ENCODE data around the gene DCAF8L2.
"Not testable (repeated sequence)": the region's sequence is repeated elsewhere in the genome, so short reads cannot be mapped to it uniquely, and the experiment has no call there.

Gene DCAF8L2

DNA sequence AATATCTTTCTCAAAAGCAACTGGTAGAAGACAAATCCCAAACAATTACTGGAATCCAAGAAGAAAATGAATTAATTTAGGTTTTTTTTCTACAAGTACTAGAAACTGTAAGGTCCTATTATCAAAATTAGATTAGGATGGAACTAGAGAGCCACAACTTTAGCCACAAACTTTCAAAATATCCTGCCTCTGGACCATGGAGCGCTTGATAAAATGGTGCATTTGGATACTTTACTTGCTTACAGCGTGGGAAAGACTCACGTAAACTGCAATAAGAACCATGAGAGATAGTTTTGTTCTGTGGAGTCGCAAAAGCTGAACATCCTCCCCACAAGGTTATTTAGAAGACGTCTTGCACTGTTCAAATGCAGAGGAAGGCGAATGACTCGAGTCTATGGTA is at the start of gene DCAF8L2:
TSS of gene DCAF8L2 (plus strand) at position 301 of the 400 bp plus-strand sequence. CDS start 156,552 bp downstream, outside the sequence.
- no peak for DNase-seq

DNA sequence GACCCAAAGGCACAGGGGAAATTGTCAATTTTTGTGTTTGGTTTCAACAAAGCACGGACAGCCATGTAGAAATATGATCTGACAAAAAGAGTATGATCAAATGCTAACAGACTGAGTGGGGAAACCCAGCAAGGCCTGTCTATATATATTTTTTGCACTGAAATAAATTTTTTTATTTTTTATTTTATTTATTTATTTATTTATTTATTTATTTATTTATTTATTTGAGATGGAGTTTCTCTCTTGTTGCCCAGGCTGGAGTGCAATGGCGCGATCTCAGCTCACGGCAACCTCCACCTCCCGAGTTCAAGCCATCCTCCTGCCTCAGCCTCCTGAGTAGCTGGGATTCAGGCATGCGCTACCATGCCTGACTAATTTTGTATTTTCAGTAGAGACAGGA is 49.0 kb upstream of the DCAF8L2 start:
- not testable (repeated sequence) for DNase-seq

DNA sequence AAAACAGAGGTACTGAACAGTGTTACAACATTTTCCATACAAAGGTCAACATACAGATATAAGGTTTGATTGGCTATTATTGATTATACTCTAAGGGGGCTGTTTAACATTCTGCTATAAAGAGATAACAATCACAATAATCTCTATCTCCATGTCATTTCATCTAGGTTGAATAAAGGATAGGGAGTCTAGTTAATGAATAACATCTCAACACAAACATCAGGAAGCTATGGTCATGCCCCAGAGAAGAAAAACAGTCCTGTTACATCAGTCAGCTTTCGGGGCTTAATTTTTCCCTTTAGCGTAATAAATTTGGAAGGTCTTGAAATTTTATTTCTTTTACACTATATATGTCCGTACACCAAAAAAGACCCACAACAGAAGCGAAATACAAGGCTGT is 41.5 kb upstream of the DCAF8L2 start:
- DNase-seq, result no peak

DNA sequence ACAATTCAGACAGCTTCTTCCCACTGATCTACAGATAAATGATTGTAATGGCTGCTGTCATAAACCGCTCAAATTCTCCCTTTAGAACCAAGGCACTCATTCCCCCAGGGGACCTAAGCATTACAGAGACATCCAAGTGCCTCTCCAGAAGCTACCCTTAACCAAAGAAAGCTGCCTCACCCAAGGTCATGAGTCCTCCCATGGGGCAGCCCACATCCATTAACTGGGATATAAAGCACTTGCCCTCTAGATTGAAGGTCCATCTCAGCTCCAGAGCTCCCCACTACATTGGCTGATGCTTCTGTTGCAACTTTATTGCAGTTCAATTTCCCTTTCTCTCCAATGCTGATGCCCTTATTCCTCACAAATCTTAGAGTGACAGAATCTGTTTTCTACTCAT is 40.5 kb upstream of the DCAF8L2 start:
- no peak for DNase-seq

DNA sequence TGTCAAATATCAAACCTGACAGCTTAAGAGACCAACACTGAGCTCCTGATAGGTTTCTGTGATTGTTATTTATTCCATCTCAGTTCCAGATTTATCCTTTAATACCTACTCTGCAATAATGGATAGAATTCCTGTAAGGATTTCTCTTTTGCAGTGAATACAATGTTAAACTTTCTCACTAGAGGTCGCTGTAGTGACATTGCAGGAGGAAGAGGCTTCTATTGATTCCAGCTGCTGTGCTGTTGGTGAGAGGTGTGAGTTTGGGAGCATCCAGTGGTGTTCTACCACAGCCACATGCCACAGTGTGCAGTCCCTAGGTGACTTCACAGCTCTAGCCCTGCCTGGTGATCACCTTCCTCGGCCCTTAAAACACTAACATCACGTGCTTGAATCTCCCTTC is 34.6 kb upstream of the DCAF8L2 start:
- no peak for DNase-seq

DNA sequence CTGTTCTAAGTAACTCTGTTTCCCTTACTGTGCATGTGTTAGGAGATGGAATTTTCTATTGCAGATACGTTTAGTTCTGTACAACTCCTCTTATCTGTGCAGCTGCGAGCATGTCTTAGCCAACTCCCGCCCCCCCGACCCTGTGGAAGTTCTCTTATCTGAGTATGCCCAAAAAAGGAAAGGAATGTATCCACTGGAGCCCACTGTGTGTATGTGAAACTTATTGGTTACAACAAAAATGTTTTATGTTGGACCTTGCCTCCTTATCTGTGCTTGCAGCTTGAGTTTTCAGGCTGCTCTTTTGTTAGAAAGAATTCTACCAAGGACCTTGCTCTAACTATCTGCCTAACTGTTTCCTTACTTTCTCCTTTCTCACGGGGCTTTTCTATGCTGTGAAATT is 24.2 kb upstream of the DCAF8L2 start:
- no peak for DNase-seq

DNA sequence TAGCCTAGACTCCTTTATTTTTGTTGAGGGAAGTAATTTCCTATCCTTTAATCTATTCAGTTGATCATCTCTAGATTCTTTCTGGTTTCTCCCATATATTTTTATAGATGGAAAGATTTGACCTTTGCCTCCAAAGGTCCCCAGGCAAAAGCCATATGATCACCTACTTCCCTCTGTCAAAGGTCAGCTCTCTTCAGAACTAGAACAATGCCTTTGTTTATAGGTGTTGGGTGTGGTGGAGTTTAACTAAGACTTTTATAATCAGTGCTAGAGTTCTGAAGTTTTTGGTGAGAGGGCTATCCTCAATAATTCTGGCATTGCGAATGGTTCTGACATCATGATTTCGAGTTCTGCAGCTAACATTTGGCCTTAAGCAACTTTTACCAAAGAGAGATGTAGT is 19.0 kb upstream of the DCAF8L2 start:
- DNase-seq, result no peak

DNA sequence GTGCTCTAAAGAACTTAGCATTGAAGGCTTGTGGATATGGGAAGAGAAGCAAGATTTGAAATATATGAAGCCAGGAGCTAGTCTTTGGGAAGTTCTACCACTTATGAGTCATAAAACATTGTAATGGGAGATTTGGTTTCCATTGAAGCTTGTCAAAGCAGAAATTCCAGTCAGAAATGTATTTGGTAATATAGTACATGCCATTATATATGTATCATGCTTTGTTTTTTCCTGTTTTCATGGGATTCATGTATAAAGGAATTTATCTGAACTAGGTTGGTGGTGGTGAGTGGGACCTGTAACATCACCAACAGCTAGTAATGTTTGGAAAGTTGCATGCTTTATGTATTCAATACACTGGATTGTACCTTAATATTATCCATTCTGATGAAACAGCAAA is 14.6 kb upstream of the DCAF8L2 start:
- no peak for DNase-seq

DNA sequence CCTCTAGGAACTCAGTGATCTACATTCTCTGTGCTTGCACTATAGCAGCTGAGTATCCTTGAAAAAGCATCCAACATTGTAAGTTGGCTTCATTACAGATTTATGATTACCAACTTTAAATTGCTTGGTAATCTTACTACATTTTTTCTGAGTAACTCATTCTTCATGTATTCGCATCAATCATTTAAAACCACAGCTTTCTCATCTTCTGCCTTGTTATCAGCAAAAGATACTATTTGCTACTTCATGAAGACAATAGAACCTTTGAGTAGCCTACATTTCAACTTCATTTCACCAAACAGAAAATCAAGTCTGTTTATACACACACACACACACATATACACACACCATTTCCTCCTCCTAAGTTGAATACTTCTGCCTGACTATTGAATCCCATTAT is 6.2 kb upstream of the DCAF8L2 start:
- no peak for DNase-seq

DNA sequence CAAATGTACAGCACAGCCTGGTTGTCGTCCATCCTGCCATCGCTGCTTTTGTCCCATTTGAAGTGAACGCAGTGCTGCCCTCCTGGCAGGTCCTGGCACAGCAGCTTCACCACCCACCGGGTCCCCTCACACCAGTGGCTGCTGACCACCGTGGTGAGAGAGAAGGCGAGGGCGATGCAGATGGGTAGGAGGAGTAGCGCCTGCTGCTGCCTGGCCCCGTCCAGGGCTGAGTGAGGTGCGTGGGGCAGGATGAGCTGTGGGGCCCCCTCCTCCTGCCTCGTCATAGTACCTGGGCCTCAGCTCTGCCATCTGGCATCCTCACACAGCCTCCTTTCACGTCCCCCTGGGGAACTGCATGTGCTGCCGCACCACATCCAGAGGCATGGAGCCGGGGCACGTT is 1.8 kb downstream of the DCAF8L2 start:
- no peak for DNase-seq

DNA sequence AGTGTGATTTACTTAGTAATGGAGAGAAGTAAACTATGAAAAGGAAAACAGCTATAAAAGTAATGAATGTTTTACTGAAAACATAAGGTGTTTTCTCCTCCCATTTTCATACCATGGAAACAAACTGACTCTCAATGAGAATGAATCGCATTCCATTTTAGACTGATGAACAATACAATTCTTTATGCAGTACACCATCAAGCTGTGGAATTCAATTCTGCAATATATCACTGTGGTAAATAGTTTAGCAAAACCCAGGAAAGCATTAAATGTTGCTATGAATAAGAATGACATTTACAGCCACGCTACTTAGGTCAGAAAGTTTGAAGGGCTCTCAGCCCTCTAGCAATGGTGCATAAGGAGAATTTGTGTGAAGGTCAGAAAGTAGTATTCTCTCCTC is 7.4 kb downstream of the DCAF8L2 start:
- DNase-seq, result no peak

DNA sequence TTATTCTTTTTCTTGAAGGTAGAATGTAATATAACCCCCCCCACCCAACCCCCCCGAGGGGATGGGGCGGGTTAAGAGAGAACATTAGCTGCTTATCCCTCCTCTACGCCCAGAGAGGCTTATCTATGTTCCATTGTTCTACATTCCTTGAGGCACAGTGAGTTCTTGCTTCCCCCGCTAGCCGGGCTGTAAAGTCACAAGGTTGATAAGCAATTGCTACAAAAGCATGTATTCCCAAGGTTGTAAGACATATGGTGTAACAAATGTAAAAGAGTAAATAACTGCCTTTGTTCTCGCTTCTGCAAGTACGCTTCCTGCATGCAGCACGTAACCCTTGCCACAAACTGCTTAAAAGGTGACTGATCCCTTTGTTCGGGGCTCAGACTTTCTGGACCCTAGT is 8.2 kb downstream of the DCAF8L2 start:
- DNase-seq, result no peak

DNA sequence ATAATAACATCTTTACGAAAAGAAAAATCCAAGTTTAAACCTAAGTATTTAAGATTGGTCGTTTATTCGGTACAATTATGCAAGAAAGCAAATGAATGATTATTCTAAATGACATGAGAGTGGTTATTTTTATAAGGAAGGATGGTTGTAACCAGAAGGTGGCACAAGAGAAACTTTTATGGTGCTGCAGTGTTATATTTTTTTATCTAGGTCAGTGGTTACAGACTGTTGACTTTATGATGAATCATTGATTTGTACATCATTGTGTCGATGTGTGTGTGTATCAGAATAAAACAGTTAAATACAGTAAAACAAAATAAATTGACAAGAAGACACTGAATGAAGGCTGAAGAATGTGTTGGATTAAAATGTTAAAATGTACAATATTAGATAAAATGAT is 9.8 kb downstream of the DCAF8L2 start:
- DNase-seq, result no peak

DNA sequence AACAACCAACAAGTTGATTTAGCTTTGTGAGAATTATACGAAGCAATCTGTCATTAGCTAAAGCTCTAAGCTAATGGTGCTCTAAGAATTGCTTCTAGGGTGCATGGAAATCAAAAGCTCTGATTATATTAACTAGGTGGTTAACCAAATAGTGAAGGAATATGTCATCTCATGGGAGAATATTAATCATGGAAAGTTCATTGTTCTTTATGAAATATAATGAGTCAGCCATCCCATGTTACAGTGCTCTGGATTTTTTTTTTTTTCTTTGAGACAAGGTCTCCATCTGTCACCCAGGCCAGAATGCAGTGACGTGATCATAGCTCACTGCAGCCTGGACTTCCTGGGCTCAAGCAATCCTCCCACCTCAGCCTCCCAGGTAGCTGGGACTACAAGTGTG is 10.5 kb downstream of the DCAF8L2 start:
- no peak for DNase-seq

DNA sequence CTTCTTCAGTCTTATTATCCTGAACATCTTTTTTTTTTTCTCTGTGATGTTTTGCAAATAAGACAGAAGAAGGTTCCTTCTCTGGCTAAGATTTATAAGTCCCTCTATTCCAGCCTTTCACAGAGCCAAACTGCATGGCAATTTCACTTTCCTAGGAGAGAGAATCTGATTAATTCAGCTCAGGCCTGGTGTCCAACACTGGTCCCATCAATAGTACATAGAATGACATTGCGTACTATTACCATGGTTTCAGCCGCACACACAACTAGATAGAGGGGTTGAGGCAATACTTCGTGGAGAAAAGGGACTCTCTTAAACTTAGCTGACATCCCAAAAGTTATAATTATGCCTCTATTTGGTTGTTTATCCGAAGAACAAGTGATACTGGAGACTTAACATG is 18.5 kb downstream of the DCAF8L2 start:
- no peak for DNase-seq

DNA sequence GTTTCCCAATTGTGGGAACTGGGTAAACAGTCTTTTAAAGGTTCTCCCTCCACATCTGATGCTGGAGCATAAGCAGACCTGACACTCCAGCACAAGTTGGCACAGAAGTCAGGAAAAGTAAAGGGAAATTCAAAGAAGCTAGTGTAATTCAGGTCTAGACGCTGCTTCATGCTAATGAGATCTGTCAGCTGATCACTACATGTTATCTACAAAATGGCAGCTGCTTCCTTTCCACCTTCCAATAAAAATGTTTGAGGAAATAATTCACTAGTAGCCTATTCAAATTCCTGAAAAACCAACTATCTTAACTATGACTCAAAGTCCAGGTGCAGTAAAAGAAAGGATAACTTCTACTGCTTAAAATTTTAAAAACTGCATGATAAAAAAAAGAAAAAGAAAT is 29.3 kb downstream of the DCAF8L2 start:
- DNase-seq, result no peak

DNA sequence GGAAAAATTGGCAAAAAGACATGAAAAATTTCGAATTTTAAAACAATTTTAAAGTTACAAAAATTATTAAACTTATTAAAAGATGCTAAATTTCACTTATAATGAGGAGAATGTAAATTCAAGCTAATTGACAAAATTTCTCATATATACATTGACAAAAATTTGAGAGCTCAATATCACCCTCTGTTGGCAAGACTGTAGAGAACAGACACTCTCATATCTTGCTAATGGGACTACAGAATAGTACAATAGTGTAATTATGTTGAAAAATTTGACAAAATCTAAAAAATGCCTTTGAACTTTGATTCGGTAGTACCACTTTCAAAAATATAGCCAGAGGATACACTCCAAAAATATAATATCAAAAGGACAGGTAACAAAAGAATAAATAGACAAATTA is 29.8 kb downstream of the DCAF8L2 start:
- no peak for DNase-seq

DNA sequence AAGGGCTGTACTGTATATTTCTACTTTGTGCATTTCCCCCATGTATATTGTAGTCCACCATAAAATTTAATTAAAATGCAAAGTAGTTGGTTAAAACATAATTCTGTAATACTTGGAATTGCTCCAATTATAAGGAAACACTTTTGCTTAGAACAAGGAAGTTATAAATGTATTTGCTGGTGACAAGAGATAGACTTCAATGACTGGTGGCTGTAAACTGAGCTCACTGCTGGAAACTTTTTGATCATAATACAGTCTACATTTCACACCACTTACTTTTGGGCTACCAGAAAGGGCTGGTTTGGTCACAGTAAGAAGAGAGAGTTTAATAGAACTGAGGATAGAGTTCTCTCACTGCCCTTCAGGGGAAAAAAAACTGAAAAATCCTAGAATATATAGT is 32.7 kb downstream of the DCAF8L2 start:
- DNase-seq, result no peak

DNA sequence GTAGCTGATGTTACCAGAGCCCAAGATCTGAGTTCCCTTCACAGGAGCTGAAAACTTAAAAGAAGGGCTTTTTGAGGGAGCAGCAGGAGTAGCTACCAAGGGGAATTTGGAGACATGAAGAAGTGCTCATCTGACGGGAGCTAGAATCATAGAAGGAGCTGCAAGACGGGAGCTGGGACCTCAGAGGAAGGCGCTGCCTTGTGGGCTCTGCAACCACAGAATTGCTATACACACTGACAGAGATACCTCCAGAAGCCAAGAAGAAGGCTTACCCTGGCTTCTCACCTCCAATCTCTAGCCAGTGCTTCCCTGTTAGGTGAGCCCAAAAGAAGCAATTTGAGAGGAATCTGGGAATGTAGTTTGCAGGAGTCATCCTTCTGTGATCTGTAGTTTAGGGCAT is 35.9 kb downstream of the DCAF8L2 start:
- DNase-seq, result no peak

DNA sequence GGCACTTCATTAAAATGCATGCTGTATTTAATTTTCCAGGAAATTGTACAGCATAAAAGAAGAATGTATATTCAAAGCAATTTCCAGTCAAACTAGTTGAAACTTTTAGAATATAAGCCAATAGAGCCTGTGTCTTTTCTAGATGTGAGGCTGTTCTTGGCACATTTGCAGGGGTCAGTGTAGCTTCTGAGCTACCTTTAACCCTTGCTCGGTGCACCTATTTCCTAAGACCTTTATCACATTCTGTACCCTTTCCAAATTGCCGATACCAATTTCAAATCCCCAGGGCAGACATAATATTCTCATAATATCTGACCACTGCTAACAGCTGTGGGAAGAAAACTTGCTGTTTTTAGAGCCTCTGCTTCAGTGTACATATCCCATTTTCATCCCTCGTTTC is 43.2 kb downstream of the DCAF8L2 start:
- no peak for DNase-seq

DNA sequence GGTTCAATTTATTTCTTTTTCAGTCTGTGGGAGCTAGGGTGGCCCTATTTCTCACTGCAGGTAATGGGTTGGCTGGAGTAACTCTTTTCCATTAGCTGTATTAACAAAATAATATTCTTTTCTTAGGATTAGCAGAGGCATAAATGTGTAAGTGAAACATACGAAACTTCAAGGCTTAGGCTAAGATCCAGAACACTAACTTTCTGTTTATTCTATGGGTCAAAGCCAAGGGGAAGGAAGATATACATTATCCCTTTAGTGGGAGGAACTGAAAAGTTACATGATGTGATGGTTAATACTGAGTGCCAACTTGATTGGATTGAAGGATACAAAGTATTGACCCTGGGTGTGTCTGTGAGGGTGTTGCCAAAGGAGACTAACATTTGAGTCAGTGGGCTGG is 66.4 kb downstream of the DCAF8L2 start:
- DNase-seq, result no peak

DNA sequence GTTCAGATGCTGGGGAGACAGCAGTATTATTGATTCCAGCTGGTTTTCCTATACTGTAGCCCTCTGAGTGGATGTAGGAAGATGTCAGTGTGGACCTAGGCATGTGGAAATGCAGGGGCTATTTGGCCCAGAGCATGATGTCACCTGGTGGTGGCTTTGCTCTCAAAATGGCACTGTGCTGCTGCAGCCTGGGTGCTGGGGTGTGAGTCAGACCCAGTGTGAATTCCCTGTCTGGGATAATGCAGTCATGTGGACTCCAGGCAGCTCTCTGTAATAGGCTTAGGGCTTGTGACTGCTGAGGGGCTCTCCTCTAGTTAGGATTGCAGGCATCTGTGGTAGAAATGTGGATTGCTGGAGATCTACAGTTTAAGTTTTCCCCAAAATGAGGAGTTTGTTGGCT is 70.7 kb downstream of the DCAF8L2 start:
- DNase-seq, result no peak

DNA sequence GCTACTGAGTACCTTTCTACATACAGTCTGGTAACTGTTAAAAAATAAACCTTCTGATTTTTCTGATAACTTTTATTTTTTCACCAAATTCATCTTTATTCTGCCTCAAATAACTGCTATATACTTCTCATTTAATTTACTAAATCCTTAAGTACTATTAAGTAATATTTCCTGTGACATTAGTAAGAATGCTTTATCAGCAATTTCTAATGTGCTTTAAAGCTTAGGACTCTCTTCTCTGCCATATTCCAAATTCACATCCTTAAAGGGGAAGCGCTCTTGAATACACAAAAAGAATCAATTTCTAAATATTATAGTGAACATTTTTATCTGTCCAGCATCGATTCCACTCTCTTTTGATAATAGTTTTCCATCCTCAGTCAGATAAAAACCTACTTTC is 81.1 kb downstream of the DCAF8L2 start:
- DNase-seq, result no peak

DNA sequence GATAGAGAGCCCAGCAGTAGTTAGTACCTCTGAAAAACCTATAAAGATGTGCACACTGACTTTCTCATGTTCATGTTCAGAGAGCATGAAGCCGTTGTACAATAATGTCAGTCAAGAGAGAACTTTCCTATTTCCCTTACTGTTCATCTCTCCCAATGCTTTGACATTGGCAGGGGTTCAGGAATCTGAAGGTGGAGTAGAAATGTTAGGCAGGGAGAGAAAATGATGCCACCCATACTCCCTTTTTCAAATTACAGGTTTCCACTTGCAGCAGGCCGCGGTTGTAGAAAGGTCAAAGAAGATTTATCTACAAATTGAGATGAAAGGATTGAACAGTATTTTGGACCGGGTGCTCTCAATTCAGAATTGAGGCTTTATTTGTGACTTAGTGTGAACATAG is 84.3 kb downstream of the DCAF8L2 start:
- no peak for DNase-seq

DNA sequence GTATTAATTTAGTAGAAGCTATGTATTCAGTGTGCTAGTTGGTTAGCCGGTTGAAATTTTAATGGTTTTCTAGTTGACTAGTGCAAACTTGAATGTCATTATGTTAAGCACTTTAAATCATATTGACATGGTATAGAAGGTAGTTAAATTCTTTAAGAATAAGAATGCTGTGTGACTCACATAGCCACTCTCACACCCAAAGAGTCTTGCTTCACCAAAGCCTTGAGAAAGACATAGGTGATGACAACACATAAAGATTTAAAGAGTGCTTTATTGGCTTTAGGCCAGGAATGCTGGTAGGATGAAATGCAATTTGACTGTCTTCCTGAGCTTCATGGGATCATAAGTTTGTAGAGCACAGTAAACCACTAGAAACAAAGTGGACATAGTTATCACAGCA is 85.3 kb downstream of the DCAF8L2 start:
- DNase-seq, result no peak

DNA sequence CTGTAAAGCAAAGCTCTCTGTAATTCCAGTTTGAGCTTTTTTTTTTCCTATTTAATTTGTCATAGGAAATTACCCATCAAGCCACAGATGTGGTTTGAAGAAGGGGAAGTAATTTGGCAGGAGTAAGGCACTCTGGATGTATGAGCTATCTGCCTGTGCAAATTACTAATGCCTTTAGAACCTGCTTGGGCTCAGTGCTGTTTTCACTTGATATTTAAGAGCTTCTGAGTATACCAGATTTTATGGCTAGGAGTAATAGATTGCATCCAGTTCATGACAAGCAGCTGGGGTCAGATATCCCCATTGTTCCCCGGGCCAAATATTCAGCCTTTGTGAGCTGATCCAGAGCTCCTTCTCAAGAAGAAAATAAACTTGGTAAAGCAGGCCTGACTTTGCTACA is 89.1 kb downstream of the DCAF8L2 start:
- no peak for DNase-seq
